ENCODE results near the gene SLIT3.
A peak's percentile ranks its signal among the peaks of the same experiment; 100 is the strongest.

Gene SLIT3

DNA sequence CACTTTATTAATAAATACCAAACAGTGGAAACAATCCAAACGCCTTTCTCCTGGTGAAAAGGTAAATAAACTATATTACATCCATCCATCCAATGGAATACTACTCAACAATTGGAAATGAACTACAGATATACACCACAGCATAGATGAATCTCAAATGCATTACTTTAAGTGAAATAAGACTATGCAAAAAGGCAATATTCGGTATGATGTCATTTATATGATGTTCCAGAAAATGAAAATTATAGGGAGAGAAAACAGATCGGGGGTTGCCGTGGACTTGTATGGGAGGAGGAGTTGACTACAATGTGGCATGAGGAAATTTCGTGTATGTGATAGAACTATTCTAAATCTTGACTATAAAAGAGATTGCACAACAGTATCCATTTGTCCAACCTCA, 27.5 kb upstream of the SLIT3 start:
- Histone ChIP-seq H3K9me3 (replicated peaks; ENCODE audit: low read length) (no peaks in the 10 kb centered on the region), H3K9ac (ENCODE audit: low read depth, low read length) (no peak overlapping the region), H3K36me3 (ENCODE audit: insufficient read depth, low read length) (no peaks in the 10 kb centered on the region), H3K4me2 (ENCODE audit: low read length) (no peak overlapping the region), H3K4me3 (ENCODE audit: low read length) (no peak overlapping the region), H3K4me1 (ENCODE audit: control insufficient read depth, insufficient read depth, low read length) (no peaks in the 10 kb centered on the region), H3K27me3 (ENCODE audit: control insufficient read depth, insufficient read depth, low read length) (no peaks in the 10 kb centered on the region)

DNA sequence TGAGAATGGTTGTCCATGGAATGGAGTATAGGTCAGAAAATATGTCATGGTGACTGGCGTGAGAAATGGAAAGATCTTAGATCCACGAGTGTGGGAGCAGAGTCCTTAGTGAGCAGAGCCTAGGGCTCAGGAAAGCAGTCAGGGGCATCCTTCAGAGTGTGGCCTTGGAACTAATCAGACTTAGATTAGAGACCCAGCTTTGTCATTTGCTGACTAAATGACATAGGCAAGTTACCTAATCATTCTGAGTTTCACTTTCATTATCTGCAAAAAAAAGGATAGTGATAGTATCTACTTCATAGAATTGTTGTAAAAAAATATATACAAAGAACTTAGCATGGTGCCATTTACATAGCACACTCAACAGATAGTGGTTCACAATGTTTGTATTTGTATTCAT, 24.3 kb upstream of the SLIT3 start:
- H3K36me3 ChIP-seq (ENCODE audit: insufficient read depth, low read length): no peaks in the 10 kb centered on the region
- no peak overlapping the region for H3K4me3 ChIP-seq (ENCODE audit: low read length)
- H3K4me2 ChIP-seq (ENCODE audit: low read length): no peak overlapping the region

DNA sequence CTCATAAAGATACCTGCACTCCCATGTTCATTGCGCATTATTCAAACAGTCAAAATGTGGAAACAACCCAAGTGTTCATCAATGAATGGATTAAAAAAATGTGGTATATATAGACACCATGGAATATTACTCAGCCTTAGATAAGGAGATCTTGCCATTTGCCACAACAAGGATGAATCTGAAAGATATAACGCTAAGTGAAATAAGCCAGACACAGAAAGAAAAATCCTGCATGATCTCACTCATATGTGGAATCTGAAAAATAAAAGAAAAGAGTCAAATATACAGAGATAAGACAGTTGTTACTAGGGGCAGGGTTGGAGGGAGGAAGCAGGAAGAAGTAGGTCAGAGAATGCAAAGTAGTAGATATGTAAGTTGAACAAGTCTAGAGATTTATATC, 17.6 kb upstream of the SLIT3 start:
- Histone ChIP-seq H3K4me1 (ENCODE audit: control insufficient read depth, insufficient read depth, low read length) (no peaks in the 10 kb centered on the region), H3K27me3 (ENCODE audit: control insufficient read depth, insufficient read depth, low read length) (peaks cover 5% of the 10 kb centered on the region), H3K4me2 (ENCODE audit: low read length) (no peak overlapping the region), H3K4me3 (ENCODE audit: low read length) (no peak overlapping the region), H3K9me3 (replicated peaks; ENCODE audit: low read length) (no peaks in the 10 kb centered on the region), H3K9ac (ENCODE audit: low read depth, low read length) (no peak overlapping the region), H3K36me3 (ENCODE audit: insufficient read depth, low read length) (no peaks in the 10 kb centered on the region)

More for the DNA sequence above, 24.3 kb upstream of the SLIT3 start:
- Histone ChIP-seq H3K9ac (ENCODE audit: low read depth, low read length) (no peak overlapping the region), H3K4me1 (ENCODE audit: control insufficient read depth, insufficient read depth, low read length) (no peaks in the 10 kb centered on the region), H3K9me3 (replicated peaks; ENCODE audit: low read length) (no peaks in the 10 kb centered on the region), H3K27me3 (ENCODE audit: control insufficient read depth, insufficient read depth, low read length) (peaks cover 5% of the 10 kb centered on the region)

DNA sequence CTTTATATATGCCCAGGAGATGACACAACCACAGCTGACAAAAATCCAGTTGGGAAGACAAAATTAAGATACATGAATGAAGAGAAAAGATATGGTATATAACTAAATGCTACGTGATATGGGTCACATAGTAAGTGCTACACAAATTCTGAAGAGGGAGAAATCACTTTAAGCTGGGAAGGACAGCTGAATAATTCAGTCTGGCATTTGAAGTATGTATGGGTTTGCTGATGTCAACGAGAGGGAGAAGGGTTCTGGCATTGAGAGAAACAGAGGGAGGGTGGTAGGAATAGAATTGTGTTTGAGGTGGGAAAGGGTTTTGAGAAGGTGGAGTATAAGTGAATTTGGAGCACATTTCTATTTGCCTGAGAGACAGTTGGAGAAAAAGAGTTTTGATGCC, 6.7 kb upstream of the SLIT3 start:
- Histone ChIP-seq H3K4me2 (ENCODE audit: low read length) (no peak overlapping the region), H3K36me3 (ENCODE audit: insufficient read depth, low read length) (no peaks in the 10 kb centered on the region), H3K4me1 (ENCODE audit: control insufficient read depth, insufficient read depth, low read length) (no peaks in the 10 kb centered on the region), H3K27me3 (ENCODE audit: control insufficient read depth, insufficient read depth, low read length) (peaks cover 29% of the 10 kb centered on the region), H3K4me3 (ENCODE audit: low read length) (no peak overlapping the region), H3K9ac (ENCODE audit: low read depth, low read length) (no peak overlapping the region), H3K9me3 (replicated peaks; ENCODE audit: low read length) (no peaks in the 10 kb centered on the region)

DNA sequence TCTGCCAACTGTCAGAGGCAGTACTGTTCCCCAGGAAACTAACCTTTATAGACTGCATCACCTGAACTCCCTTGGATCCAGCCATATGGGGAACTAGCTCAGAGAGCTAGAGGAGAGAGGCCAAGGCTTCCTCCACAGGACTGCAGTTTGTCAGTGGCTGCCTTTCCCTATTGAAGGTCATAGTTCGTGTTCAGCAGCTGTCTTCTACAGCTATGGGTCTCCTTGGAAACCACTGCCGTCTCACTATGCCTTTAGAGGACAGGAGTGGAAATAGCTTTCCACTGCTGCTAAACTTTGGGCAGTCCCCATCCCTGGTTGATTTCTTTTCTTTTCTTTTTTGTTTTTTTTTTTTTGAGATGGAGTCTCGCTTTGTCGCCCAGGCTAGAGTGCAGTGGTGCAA, 4.4 kb upstream of the SLIT3 start:
- Histone ChIP-seq H3K9me3 (replicated peaks; ENCODE audit: low read length) (no peaks in the 10 kb centered on the region), H3K4me3 (ENCODE audit: low read length) (no peak overlapping the region), H3K4me1 (ENCODE audit: control insufficient read depth, insufficient read depth, low read length) (peaks cover 16% of the 10 kb centered on the region), H3K27me3 (ENCODE audit: control insufficient read depth, insufficient read depth, low read length) (peaks cover 41% of the 10 kb centered on the region), H3K4me2 (ENCODE audit: low read length) (no peak overlapping the region), H3K9ac (ENCODE audit: low read depth, low read length) (no peak overlapping the region), H3K36me3 (ENCODE audit: insufficient read depth, low read length) (no peaks in the 10 kb centered on the region)

DNA sequence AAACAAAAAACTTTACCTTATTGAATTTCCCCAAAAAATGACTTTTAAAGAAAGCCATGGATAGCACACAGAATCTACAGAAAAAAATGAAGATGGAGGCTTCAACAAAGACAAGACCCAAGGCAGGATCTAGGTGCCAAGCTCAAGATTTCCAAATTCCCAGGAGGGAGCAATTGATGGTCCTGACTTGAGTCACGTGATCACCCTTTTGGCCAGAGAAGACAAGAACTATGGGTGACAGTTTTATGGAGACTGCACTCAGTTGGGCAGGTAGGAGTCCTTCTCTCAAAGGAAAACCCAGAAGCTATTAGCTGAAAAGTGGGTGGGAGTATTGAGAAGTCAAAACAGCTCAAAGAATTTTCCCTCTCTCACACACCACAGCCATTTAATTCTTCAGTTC, 3.2 kb upstream of the SLIT3 start:
- Histone ChIP-seq H3K36me3 (ENCODE audit: insufficient read depth, low read length) (no peaks in the 10 kb centered on the region), H3K4me3 (ENCODE audit: low read length) (no peak overlapping the region), H3K4me2 (ENCODE audit: low read length) (no peak overlapping the region), H3K4me1 (ENCODE audit: control insufficient read depth, insufficient read depth, low read length) (peaks cover 22% of the 10 kb centered on the region), H3K9me3 (replicated peaks; ENCODE audit: low read length) (no peaks in the 10 kb centered on the region), H3K9ac (ENCODE audit: low read depth, low read length) (no peak overlapping the region), H3K27me3 (ENCODE audit: control insufficient read depth, insufficient read depth, low read length) (peaks cover 48% of the 10 kb centered on the region)

DNA sequence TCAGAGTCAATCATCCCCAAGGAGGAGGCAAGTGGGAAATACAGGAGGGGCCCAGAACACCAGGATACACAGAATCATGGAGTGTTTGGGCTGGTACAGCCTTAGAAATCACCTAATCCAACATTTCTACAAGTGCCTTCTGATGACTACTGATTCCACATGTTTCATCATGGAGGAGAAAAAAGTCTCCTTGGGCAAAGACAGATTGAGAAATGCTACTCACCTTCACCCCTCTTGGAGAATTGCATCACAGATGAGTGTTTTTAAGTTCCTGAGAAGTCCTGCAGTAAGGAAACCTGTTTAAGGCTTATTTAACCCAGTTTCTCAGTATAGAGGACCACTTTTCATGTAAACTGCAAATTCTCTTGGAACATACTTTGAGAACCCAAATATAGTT, 2.2 kb upstream of the SLIT3 start:
- Histone ChIP-seq H3K27me3 (ENCODE audit: control insufficient read depth, insufficient read depth, low read length) (peaks cover 54% of the 10 kb centered on the region), H3K36me3 (ENCODE audit: insufficient read depth, low read length) (no peaks in the 10 kb centered on the region), H3K4me1 (ENCODE audit: control insufficient read depth, insufficient read depth, low read length) (peaks cover 22% of the 10 kb centered on the region), H3K4me2 (ENCODE audit: low read length) (no peak overlapping the region), H3K4me3 (ENCODE audit: low read length) (no peak overlapping the region), H3K9ac (ENCODE audit: low read depth, low read length) (no peak overlapping the region), H3K9me3 (replicated peaks; ENCODE audit: low read length) (no peaks in the 10 kb centered on the region)

DNA sequence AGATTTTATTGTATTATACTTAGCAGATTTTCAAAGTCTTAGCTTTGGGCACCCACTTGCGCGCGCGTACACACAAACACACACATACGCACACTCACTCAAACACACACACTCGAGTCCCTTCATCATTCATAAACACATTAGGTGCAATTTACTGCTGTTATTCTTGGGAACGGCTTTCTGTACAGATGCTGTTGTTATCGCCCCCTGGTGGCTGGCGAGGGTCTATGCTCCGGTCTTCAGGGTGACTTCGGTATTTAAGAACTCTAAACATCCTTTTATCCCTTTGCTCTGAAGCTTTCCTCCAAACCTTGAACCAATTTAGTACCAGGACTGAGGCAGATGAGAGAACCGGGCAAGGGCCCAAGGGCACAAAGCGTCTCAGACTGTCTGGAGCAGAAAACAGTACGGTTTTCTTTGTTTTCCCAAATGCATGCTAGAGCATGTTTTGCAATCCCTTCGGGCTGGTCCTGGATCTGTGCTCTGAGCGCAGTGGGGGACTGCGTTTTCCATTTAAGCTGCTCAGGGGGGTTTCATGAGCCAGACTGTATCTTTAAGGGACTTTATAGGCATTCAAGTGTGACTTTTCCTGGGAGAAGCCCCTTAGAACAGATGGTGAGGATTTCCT, 1.7 kb upstream of the SLIT3 start:
- Histone ChIP-seq H3K9ac (ENCODE audit: low read depth, low read length) (no peak overlapping the region), H3K4me3 (ENCODE audit: low read length) (no peak overlapping the region), H3K27me3 (ENCODE audit: control insufficient read depth, insufficient read depth, low read length) (peaks cover 59% of the 10 kb centered on the region), H3K4me2 (ENCODE audit: low read length) (peak overlapping the region; percentile 27), H3K4me1 (ENCODE audit: control insufficient read depth, insufficient read depth, low read length) (peaks cover 22% of the 10 kb centered on the region), H3K36me3 (ENCODE audit: insufficient read depth, low read length) (no peaks in the 10 kb centered on the region), H3K9me3 (replicated peaks; ENCODE audit: low read length) (no peaks in the 10 kb centered on the region)

DNA sequence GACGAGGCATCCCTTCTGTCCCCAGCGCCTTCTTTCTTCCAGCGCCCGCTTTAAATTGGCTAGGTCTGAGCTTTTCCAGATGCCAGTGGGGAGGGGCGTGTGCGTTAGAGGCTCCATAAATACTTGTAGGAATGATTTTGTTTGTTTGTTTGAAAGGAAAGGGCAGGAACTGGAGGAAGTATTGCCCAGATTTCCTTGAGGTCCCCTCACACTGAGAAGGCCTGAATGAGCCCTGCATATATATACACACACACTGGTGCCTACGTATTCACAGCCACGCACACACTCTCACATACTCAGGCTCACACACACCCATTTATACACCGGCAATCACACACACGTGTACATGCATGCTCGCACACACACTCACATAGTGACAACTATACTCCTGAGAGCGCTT, 1.0 kb upstream of the SLIT3 start:
- Histone ChIP-seq H3K4me1 (ENCODE audit: control insufficient read depth, insufficient read depth, low read length) (peaks cover 22% of the 10 kb centered on the region), H3K27me3 (ENCODE audit: control insufficient read depth, insufficient read depth, low read length) (peaks cover 58% of the 10 kb centered on the region), H3K9ac (ENCODE audit: low read depth, low read length) (no peak overlapping the region)

DNA sequence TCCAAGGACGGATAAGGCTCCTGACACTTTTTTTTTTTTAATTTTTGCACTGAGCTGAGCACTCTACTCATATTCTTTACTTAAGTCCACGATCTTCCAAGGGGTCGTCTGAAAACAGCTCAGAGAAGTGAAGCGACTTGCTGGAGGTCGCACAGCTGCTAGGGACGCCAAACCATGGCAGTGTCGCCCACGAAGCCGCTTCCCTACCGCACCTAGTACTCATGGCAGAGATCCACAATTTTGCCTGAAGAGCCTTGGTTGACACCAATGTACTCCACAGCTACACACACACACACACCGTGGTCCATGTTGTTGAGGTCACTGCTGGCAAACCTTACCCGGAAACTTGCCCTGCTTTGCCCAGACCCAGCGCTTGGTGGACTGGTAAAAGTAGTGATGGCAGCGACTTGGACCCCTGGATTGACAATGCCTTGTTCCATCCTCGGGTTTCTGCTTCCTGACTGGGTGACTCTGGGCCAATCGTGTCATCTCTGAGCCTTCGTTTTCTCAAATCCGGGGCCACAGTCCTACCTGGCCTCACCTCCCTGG, 521 bp upstream of the SLIT3 start:
- peaks cover 58% of the 10 kb centered on the region for H3K27me3 ChIP-seq (ENCODE audit: control insufficient read depth, insufficient read depth, low read length)
- no peaks in the 10 kb centered on the region for H3K36me3 ChIP-seq (ENCODE audit: insufficient read depth, low read length)
- peaks cover 26% of the 10 kb centered on the region for H3K4me1 ChIP-seq (ENCODE audit: control insufficient read depth, insufficient read depth, low read length)
- H3K4me2 ChIP-seq (ENCODE audit: low read length): peak overlapping the region; percentile 87
- H3K4me3 ChIP-seq (ENCODE audit: low read length): peak overlapping the region; percentile 67
- H3K9me3 ChIP-seq (replicated peaks; ENCODE audit: low read length): no peaks in the 10 kb centered on the region
- H3K9ac ChIP-seq (ENCODE audit: low read depth, low read length): peak overlapping the region; percentile 39

More for the DNA sequence above, 1.0 kb upstream of the SLIT3 start:
- Histone ChIP-seq H3K9me3 (replicated peaks; ENCODE audit: low read length) (no peaks in the 10 kb centered on the region), H3K4me2 (ENCODE audit: low read length) (peak overlapping the region; percentile 87), H3K4me3 (ENCODE audit: low read length) (peak overlapping the region; percentile 67), H3K36me3 (ENCODE audit: insufficient read depth, low read length) (no peaks in the 10 kb centered on the region)

DNA sequence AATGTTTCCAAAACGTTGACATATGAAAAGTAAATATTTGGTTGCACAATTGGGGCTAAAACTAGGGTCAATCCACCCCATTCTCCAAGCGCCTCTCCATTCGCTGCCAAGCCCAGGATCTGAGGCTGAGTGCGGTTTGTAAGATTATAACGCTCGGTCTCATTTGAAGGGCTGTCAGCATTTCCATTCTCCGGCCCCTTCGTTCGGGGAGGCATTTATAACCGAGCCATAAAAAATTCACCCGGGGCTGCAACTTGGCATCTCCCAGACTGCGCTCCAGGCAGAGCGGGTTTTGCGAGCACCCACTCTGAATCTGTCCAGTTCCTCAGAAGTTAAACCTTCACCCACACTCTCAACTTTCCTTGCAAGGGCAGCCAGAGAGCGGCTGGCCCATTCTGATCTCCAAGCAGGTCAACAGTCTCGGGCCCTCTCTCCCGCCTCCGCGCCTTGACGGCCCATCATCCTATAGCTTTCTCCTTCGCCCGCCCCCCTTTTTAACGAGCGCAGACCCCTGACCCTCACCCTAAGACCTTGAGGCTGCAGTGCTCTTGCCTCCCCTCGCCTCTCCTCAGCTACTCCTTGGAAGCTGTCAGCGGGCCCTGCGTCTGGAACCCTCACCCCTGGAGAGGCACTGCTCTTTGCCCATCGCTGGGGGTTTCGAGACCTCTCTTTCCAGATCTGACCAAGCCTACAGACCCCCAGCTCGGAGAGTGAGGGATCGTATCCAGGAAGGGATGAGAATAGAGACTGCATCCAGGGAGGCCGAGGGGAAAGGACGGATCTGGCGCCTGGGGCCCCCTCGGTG, 1.1 kb downstream of the SLIT3 start:
- Histone ChIP-seq H3K36me3 (ENCODE audit: insufficient read depth, low read length) (no peaks in the 10 kb centered on the region), H3K27me3 (ENCODE audit: control insufficient read depth, insufficient read depth, low read length) (peaks cover 54% of the 10 kb centered on the region), H3K9me3 (replicated peaks; ENCODE audit: low read length) (no peaks in the 10 kb centered on the region), H3K4me1 (ENCODE audit: control insufficient read depth, insufficient read depth, low read length) (peaks cover 28% of the 10 kb centered on the region), H3K9ac (ENCODE audit: low read depth, low read length) (peak overlapping the region; percentile 42), H3K4me3 (ENCODE audit: low read length) (peak overlapping the region; percentile 67), H3K4me2 (ENCODE audit: low read length) (peak overlapping the region; percentile 87)

All from skeletal muscle satellite cell (primary cell).